Measurements from ENCODE around the gene RNF43. TPM values are rescaled to one million over a fixed set of nuclear protein-coding genes. Genes with fewer than 3 reads are reported as not detected.

The RNF43 gene
- total and polyA plus RNA-seq, 2 of the 13 experiments (the other 11 are each of a cell fraction or from before 2014, with no cell fraction given) = 31.0 to 53.4 TPM

DNA sequence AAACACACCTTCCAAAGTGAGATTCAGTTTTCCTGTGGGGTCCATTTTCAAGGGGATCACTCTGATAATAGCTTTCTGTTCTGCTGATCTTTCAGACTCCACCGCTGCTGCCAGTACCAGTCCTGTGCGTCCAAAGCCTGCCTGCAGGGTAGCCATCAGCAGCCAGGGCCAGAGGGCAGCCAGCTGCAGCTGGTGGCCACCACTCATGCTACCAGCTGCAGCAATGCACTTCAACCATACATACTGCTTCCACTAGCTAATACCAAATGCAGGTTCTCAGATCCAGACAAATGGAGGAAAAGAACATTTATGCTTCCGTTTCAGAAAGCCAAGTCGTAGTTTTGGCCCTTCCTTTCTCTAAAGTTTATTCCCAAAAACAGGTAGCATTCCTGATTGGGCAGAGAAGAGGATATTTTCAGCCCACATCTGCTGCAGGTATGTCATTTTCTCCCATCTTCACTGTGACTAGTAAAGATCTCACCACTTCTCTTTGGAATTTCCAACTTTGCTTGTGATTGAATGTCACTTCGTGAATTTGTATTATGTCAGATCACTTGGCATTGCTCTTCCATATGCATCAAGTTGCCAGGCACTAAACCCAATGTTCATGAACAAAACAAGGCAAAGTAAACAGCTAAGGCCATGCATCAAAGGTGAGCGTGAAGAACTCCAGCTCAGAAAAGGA lies 1.8 kb downstream of the RNF43 start (continued):
- no peak for TF ChIP-seq ZFAT (CRISPR knock-in tag; conservative IDR thresholded peaks at IDR 0.05)
- no peak for TF ChIP-seq ZNF557 (CRISPR knock-in tag; IDR thresholded peaks at IDR 0.05)
- TF ChIP-seq KLF12 (CRISPR knock-in tag; IDR thresholded peaks at IDR 0.05; ENCODE audit: borderline replicate concordance) = peak; percentile 23; the same call in 1 of the 2 replicates
- TF ChIP-seq, protein P1, sequence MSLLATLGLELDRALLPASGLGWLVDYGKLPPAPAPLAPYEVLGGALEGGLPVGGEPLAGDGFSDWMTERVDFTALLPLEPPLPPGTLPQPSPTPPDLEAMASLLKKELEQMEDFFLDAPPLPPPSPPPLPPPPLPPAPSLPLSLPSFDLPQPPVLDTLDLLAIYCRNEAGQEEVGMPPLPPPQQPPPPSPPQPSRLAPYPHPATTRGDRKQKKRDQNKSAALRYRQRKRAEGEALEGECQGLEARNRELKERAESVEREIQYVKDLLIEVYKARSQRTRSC (CRISPR knock-in tag; IDR thresholded peaks at IDR 0.05; ENCODE audit: low read depth) = 0 out of 2 replicates have a peak, but pooled peaks have one; percentile 29
- no peak for TF ChIP-seq PHF21A (CRISPR knock-in tag; IDR thresholded peaks at IDR 0.05)
- TF ChIP-seq FOXC1 (CRISPR knock-in tag; IDR thresholded peaks at IDR 0.05; ENCODE audit: borderline replicate concordance) = no peak
- TF ChIP-seq KAT2B (IDR thresholded peaks at IDR 0.05; ENCODE audit: borderline replicate concordance, low read depth, low read length) = no peak
- TF ChIP-seq ZNF776 (CRISPR knock-in tag; IDR thresholded peaks at IDR 0.05) = no peak
- TF ChIP-seq, protein P2, sequence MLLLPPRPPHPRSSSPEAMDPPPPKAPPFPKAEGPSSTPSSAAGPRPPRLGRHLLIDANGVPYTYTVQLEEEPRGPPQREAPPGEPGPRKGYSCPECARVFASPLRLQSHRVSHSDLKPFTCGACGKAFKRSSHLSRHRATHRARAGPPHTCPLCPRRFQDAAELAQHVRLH (CRISPR knock-in tag; IDR thresholded peaks at IDR 0.05; ENCODE audit: borderline replicate concordance, low read depth) = no peak
- TF ChIP-seq, protein P3, sequence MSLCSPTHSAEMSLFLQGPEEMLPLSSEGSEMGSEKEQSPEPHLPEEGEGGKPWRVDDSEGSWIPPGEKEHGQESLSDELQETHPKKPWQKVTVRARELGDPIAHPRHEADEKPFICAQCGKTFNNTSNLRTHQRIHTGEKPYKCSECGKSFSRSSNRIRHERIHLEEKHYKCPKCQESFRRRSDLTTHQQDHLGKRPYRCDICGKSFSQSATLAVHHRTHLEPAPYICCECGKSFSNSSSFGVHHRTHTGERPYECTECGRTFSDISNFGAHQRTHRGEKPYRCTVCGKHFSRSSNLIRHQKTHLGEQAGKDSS (CRISPR knock-in tag; IDR thresholded peaks at IDR 0.05; ENCODE audit: borderline replicate concordance, low read depth) = no peak; the same call in 1 of the 2 replicates
- TF ChIP-seq, protein P4, sequence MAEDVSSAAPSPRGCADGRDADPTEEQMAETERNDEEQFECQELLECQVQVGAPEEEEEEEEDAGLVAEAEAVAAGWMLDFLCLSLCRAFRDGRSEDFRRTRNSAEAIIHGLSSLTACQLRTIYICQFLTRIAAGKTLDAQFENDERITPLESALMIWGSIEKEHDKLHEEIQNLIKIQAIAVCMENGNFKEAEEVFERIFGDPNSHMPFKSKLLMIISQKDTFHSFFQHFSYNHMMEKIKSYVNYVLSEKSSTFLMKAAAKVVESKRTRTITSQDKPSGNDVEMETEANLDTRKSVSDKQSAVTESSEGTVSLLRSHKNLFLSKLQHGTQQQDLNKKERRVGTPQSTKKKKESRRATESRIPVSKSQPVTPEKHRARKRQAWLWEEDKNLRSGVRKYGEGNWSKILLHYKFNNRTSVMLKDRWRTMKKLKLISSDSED (CRISPR knock-in tag; IDR thresholded peaks at IDR 0.05) = no peak
- TF ChIP-seq KLF11 (CRISPR knock-in tag; IDR thresholded peaks at IDR 0.05) = no peak
- no peak for TF ChIP-seq ZNF660 (CRISPR knock-in tag; IDR thresholded peaks at IDR 0.05; ENCODE audit: borderline replicate concordance, low read depth)
- no peak for TF ChIP-seq EED (CRISPR knock-in tag; IDR thresholded peaks at IDR 0.05)
- TF ChIP-seq ZSCAN21 (CRISPR knock-in tag; IDR thresholded peaks at IDR 0.05; ENCODE audit: borderline replicate concordance) = no peak
- TF ChIP-seq HNRNPUL1 (IDR thresholded peaks at IDR 0.05; ENCODE audit: low read depth, low read length) = no peak
- TF ChIP-seq ARHGAP35 (CRISPR knock-in tag; IDR thresholded peaks at IDR 0.05; ENCODE audit: borderline replicate concordance) = no peak
- no peak for TF ChIP-seq TRIM24 (CRISPR knock-in tag; IDR thresholded peaks at IDR 0.05)
- peak in 1 of 2 experiments; percentile 45; a peak in 1 of 4 replicates for TF ChIP-seq NR2F1 (CRISPR knock-in tag; IDR thresholded peaks at IDR 0.05)
- 0 out of 2 replicates have a peak, but pooled peaks have one; percentile 15 for TF ChIP-seq FOXK1 (CRISPR knock-in tag; IDR thresholded peaks at IDR 0.05; ENCODE audit: borderline replicate concordance, low read depth)
- no peak for TF ChIP-seq REXO4 (CRISPR knock-in tag; IDR thresholded peaks at IDR 0.05; ENCODE audit: borderline replicate concordance)
- no peak for TF ChIP-seq PHB2 (IDR thresholded peaks at IDR 0.05; ENCODE audit: partially characterized antibody)
- TF ChIP-seq, protein P5, sequence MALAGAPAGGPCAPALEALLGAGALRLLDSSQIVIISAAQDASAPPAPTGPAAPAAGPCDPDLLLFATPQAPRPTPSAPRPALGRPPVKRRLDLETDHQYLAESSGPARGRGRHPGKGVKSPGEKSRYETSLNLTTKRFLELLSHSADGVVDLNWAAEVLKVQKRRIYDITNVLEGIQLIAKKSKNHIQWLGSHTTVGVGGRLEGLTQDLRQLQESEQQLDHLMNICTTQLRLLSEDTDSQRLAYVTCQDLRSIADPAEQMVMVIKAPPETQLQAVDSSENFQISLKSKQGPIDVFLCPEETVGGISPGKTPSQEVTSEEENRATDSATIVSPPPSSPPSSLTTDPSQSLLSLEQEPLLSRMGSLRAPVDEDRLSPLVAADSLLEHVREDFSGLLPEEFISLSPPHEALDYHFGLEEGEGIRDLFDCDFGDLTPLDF (CRISPR knock-in tag; IDR thresholded peaks at IDR 0.05) = no peak; the same call in 1 of the 2 replicates
- TF ChIP-seq NCOA2 (CRISPR knock-in tag; IDR thresholded peaks at IDR 0.05) = no peak
- TF ChIP-seq SP140L (CRISPR knock-in tag; IDR thresholded peaks at IDR 0.05; ENCODE audit: borderline replicate concordance) = no peak
- TF ChIP-seq FOXA1 (IDR thresholded peaks at IDR 0.05) = no peak
- peak; percentile 76 for TF ChIP-seq FOXA1 (CRISPR knock-in tag; IDR thresholded peaks at IDR 0.05)
